AG04450 (cell line): ENCODE data around the gene PXK. TPM values are rescaled to one million over a fixed set of nuclear protein-coding genes. Genes with fewer than 3 reads are reported as not detected.

Experiments
- CTCF ChIA-PET: fragments of 300-600, 350-600 bp; formaldehyde crosslinking; extraction: SDS; loops from one replicate; lab custom pipeline; 2022; ENCODE audit warnings: antibody characterized with exemption, inconsistent platforms; lab: Charles Lee
- POLR2A ChIA-PET: fragments of 350-600 bp; formaldehyde crosslinking; extraction: SDS; loops from one replicate; lab custom pipeline; 2021; ENCODE audit warnings: antibody characterized with exemption, inconsistent platforms; lab: Yijun Ruan, JAX
- DNase-seq: peaks from one replicate; pipeline ENCODE4 v3.0.0-alpha.2; 2011; ENCODE audit warnings: low read depth, low spot score
- H3K27ac ChIP-seq: one replicate; pipeline ENCODE4 v1.5.1; 2012; ENCODE audit warnings: low read depth, low read length, control low read depth
- H3K27me3 ChIP-seq: one replicate; pipeline ENCODE4 v1.6.0; 2012; ENCODE audit warnings: low read length; ENCODE audit not compliant: control insufficient read depth, insufficient read depth
- H3K4me3 ChIP-seq: 2 replicates; pipeline ENCODE4 v1.5.1; 2011; ENCODE audit warnings: mild to moderate bottlenecking, low read depth, low read length, control low read depth
- H3K9me3 ChIP-seq: 2 replicates; pipeline ENCODE4 v1.5.1; 2012; ENCODE audit warnings: low read length; ENCODE audit not compliant: control insufficient read depth, insufficient read depth
- CTCF ChIP-seq: IDR thresholded peaks from 2 replicates; pipeline ENCODE4 v1.5.1; 2011; ENCODE audit warnings: low read depth, low read length, control low read depth, inconsistent platforms
- polyA plus RNA-seq: library from polyadenylated mRNA; depleted of rRNA; stranded (reverse); fragments of >200 nt; gene quantifications from 2 replicates; pipeline ENCODE4 v1.2.3, GENCODE V29; 2011; rRNA removed
- small RNA-seq: library from RNA; depleted of rRNA; stranded (forward); fragments of <200 nt; gene quantifications from one replicate; pipeline ENCODE3, GENCODE V24; 2012; ENCODE audit warnings: low read depth; ENCODE audit not compliant: insufficient read length

PXK gene
- polyA plus RNA-seq, 1 experiment, result 70.3 TPM

- no peak overlapping the region for H3K27ac ChIP-seq
- H3K9me3 ChIP-seq, result peaks cover 2% of the 10 kb centered on the region; the same call in 1 of the 2 replicates
- ChIA-PET POLR2A (no interaction called here), CTCF (interaction anchor here (1.1 to 1.2 kb wide), 2 partner anchors 11 to 168 kb away, joined by 3 to 5 read pairs; partner anchors contain the start of genes HTD2 and RPP14)
- no peak for DNase-seq
- peaks cover 2% of the 10 kb centered on the region for H3K27me3 ChIP-seq
- H3K4me3 ChIP-seq, result no peak overlapping the region
- TF ChIP-seq CTCF, result no peak
Measured at GRCh38 chr3:58474348-58474911, 141.7 kb downstream of the PXK start.

DNA sequence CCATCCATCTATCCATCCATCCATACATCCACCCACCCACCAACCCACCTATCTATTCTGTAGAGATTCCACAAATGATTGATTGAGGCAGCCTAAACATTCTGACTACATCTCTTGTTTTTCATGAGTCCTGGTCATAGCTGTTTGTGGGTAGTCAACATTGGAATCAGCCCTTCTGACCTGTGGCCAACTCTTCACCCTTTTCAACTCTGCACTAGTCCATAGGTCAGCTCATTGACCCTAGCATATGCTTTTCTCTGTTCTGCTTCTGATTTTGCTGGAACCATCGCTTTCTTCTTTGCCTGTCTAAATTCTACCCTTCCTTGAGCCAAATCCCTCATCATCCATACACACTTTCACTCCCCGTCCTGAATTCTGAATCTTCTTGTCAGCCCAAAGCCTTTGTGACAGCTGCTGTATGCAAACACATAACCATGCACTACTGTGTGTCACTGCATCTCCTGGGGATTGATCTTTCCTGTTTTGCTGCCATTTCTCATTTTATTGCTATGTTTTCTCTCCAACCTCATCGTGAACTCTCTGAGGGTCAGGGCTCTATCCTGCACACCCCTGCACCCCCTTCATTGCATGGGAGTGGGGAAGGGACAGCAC is 142.4 kb downstream of the PXK start:
- no peak for DNase-seq
- Histone ChIP-seq H3K27ac (no peak overlapping the region), H3K27me3 (peaks cover 2% of the 10 kb centered on the region), H3K9me3 (peaks cover 2% of the 10 kb centered on the region; the same call in 1 of the 2 replicates), H3K4me3 (no peak overlapping the region)
- CTCF ChIA-PET, result interaction anchor here (1.1 to 1.2 kb wide), 2 partner anchors 11 to 169 kb away, joined by 3 to 5 read pairs; partner anchors contain the start of genes HTD2 and RPP14
- POLR2A ChIA-PET, result no interaction called here
- no peak for TF ChIP-seq CTCF

Small RNA genes within 50 kb of the gene (small RNA-seq; reads per million reads assigned to genes)
- gene AC098479.1, result not detected

Other genes starting within 250 kb of the PXK start
- gene DNASE1L3, start 121.9 kb upstream of the PXK start, polyA plus RNA-seq, result not detected in 2 replicates
- 8.4 and 9.7 TPM in 2 replicates for gene ABHD6, start 95.1 kb upstream of the PXK start, polyA plus RNA-seq
- gene RPP14, start 26.6 kb upstream of the PXK start, polyA plus RNA-seq, result 14.7 and 18.5 TPM in 2 replicates
- gene HTD2, start 26.4 kb upstream of the PXK start, polyA plus RNA-seq, result 7.1 and 9.6 TPM in 2 replicates
- gene PDHB, start 100.9 kb downstream of the PXK start, polyA plus RNA-seq, result 85.9 and 109 TPM in 2 replicates
- gene KCTD6, start 159.2 kb downstream of the PXK start, polyA plus RNA-seq, result 9.6 and 13.7 TPM in 2 replicates
- gene ACOX2, start 204.3 kb downstream of the PXK start, polyA plus RNA-seq, result 27.8 and 30.8 TPM in 2 replicates
- gene FAM107A, start 244.5 kb downstream of the PXK start, polyA plus RNA-seq, result 0.02 TPM in 1 of 2 replicates, not detected in the other